K562 (cell line): ENCODE results near the gene GPR142. TPM values are rescaled to one million over a fixed set of nuclear protein-coding genes. Genes with fewer than 3 reads are reported as not detected.
A peak's percentile ranks its signal among the peaks of the same experiment; 100 is the strongest.

ENCODE experiments used
- ATAC-seq: fragments of 200-7000 bp; cut with Tn5 transposase; 3 replicates; pipeline ENCODE4 v1.9.1; 2020; ENCODE audit warnings: moderate library complexity
- BruUV-seq: library from RNA; stranded (reverse); fragments of 400-500 nt; replicated peaks from 2 replicates; lab custom pipeline; 2021; lab: Mats Ljungman, UMichigan
- CTCF ChIA-PET: fragments of 300-600 bp; formaldehyde crosslinking; extraction: SDS; loops from one replicate; lab custom pipeline; 2021; ENCODE audit warnings: low intra/inter-chr PET ratio; lab: Yijun Ruan, JAX
- POLR2A ChIA-PET: fragments of 300-600, 350-650 bp; sonication (Branson Sonifier 250); formaldehyde crosslinking; extraction: SDS; loops from one replicate; lab custom pipeline; 2021; ENCODE audit warnings: antibody characterized with exemption, inconsistent platforms; lab: Yijun Ruan, JAX
- DNase-seq, 4 experiments: peaks; one replicate each; pipeline versions ENCODE4 v3.0.0 to v3.0.0-alpha.2; 2011 to 2018; ENCODE audit warnings: low spot score in 3 of 4, mixed read lengths in 3 of 4; ENCODE audit errors: extremely low read depth in 1 of 4
- FAIRE-seq: peaks from 2 replicates; lab custom pipeline; 2011; peaks lifted over from hg19 to GRCh38; lab: Jason Lieb, UNC
- H2AFZ ChIP-seq: 2 replicates; pipeline ENCODE4 v1.6.0; 2011; ENCODE audit warnings: low read depth, low read length, control low read depth, inconsistent platforms
- H3K27ac ChIP-seq: fragments of 200-600 bp; 3 replicates; pipeline ENCODE4 v1.8.0; 2011; ENCODE audit warnings: low read depth, mild to moderate bottlenecking, control low read depth, inconsistent platforms, low read length, moderate library complexity, mixed read lengths; ENCODE audit errors: extremely low read depth
- H3K27me3 ChIP-seq, 2 experiments: fragments of 300-600 bp in 1 of 2; 2 replicates in 1 of 2; 3 replicates in 1 of 2; pipeline versions ENCODE4 v1.6.0 to v1.8.0; 2011; ENCODE audit warnings: inconsistent platforms in 2 of 2, low read length in 2 of 2, mild to moderate bottlenecking in 1 of 2, mixed read lengths in 1 of 2, moderate library complexity in 1 of 2; ENCODE audit not compliant: control insufficient read depth in 2 of 2, insufficient read depth in 2 of 2
- H3K36me3 ChIP-seq: fragments of 300-600 bp; 3 replicates; pipeline ENCODE4 v1.8.0; 2011; ENCODE audit warnings: mild to moderate bottlenecking, low read length, inconsistent platforms; ENCODE audit not compliant: control insufficient read depth, insufficient read depth
- H3K4me1 ChIP-seq, 2 experiments: fragments of 200-600 bp in 1 of 2; replicated peaks in 1 of 2; 2 replicates in 1 of 2; 3 replicates in 1 of 2; pipeline versions ENCODE4 v1.5.1 to v1.8.0; 2011; ENCODE audit warnings: inconsistent platforms in 2 of 2, low read length in 2 of 2, mild to moderate bottlenecking in 1 of 2, mixed read lengths in 1 of 2, moderate library complexity in 1 of 2; ENCODE audit not compliant: control insufficient read depth in 2 of 2, insufficient read depth in 2 of 2
- H3K4me2 ChIP-seq: 2 replicates; pipeline ENCODE4 v1.6.1; 2011; ENCODE audit warnings: low read length, control low read depth, inconsistent platforms, mixed read lengths; ENCODE audit not compliant: insufficient read depth
- H3K4me3 ChIP-seq: fragments of 200-600 bp; sonication (generic), shearing (Covaris generic); 2 replicates; pipeline ENCODE4 v1.5.1; 2016; ENCODE audit warnings: control low read depth, inconsistent platforms
- H3K79me2 ChIP-seq: fragments of 200-600 bp; 3 replicates; pipeline ENCODE4 v1.8.0; 2011; ENCODE audit warnings: low read length, inconsistent platforms; ENCODE audit not compliant: control insufficient read depth, insufficient read depth
- H3K9ac ChIP-seq, 2 experiments: 2 replicates each; pipeline versions ENCODE4 v1.6.0 to v1.6.1; 2011; ENCODE audit warnings: low read depth in 2 of 2, low read length in 2 of 2, control low read depth in 1 of 2, inconsistent platforms in 1 of 2, mild to moderate bottlenecking in 1 of 2, mixed read lengths in 1 of 2; ENCODE audit not compliant: insufficient read depth in 1 of 2
- H3K9me1 ChIP-seq: one replicate; pipeline ENCODE4 v1.6.0; 2011; ENCODE audit warnings: inconsistent platforms, mild to moderate bottlenecking, low read length, moderate library complexity; ENCODE audit not compliant: control insufficient read depth, insufficient read depth
- H3K9me3 ChIP-seq: replicated peaks from 2 replicates; pipeline ENCODE4 v1.5.1; 2011; ENCODE audit warnings: low read depth, low read length, inconsistent platforms; ENCODE audit not compliant: control insufficient read depth, insufficient read depth
- H4K20me1 ChIP-seq: replicated peaks from 2 replicates; pipeline ENCODE4 v1.6.1; 2011; ENCODE audit warnings: low read length, inconsistent platforms, mixed read lengths; ENCODE audit not compliant: control insufficient read depth, insufficient read depth
- ARID1B ChIP-seq: fragments of 450-650 bp; IDR thresholded peaks from 2 replicates; pipeline ENCODE4 v1.6.1; 2016; ENCODE audit warnings: antibody characterized with exemption, mild to moderate bottlenecking, inconsistent platforms
- BHLHE40 ChIP-seq: IDR thresholded peaks from 2 replicates; pipeline ENCODE4 v1.6.1; 2011; ENCODE audit warnings: low read length, improper control_type of control experiment
- CEBPG ChIP-seq, 3 experiments: fragments of 200-800 bp in 1 of 3; sonication (Bioruptor generic) in 1 of 3; sonication (generic) in 1 of 3; formaldehyde crosslinking in 1 of 3; IDR thresholded peaks in 2 of 3; conservative IDR thresholded peaks in 1 of 3; 2 replicates each; pipeline versions ENCODE4 v1.6.1 to v1.8.0; 2016 to 2022; ENCODE audit warnings: missing compliant biosample characterization in 2 of 3, missing genetic modification characterization in 2 of 3, mild to moderate bottlenecking in 1 of 3, missing genetic modification reagents in 1 of 3
- EP400 ChIP-seq: fragments of 450-650 bp; IDR thresholded peaks from 2 replicates; pipeline ENCODE4 v1.6.1; 2017; ENCODE audit warnings: antibody characterized with exemption, mild to moderate bottlenecking, moderate library complexity
- ETV6 ChIP-seq, 3 experiments: fragments of 150-350 bp in 1 of 3; sonication (generic) in 1 of 3; formaldehyde crosslinking in 1 of 3; IDR thresholded peaks; 2 replicates each; pipeline versions ENCODE4 v1.6.1 to v1.8.0; 2014 to 2022; ENCODE audit warnings: borderline replicate concordance in 2 of 3, low read depth in 2 of 3, antibody characterized with exemption in 1 of 3, low read length in 1 of 3, mild to moderate bottlenecking in 1 of 3, missing genetic modification reagents in 1 of 3
- HEY1 ChIP-seq: fragments of 250-450 bp; sonication (Bioruptor Pico); IDR thresholded peaks from 2 replicates; pipeline ENCODE4 v1.5.0; 2020; ENCODE audit warnings: mild to moderate bottlenecking, moderate library complexity, borderline replicate concordance
- ID3 ChIP-seq, 2 experiments: fragments of 250-450 bp in 1 of 2; fragments of 450-650 bp in 1 of 2; sonication (Bioruptor Pico) in 1 of 2; IDR thresholded peaks; 2 replicates each; pipeline versions ENCODE4 v1.6.1 to v1.8.0; 2016 to 2021; ENCODE audit warnings: mild to moderate bottlenecking in 2 of 2, moderate library complexity in 2 of 2, missing compliant biosample characterization in 1 of 2, missing genetic modification characterization in 1 of 2
- OTX1 ChIP-seq: fragments of 450-650 bp; formaldehyde crosslinking; IDR thresholded peaks from 2 replicates; pipeline ENCODE4 v1.4.0; 2022; ENCODE audit warnings: mild to moderate bottlenecking
- POLR3G ChIP-seq: IDR thresholded peaks from 2 replicates; pipeline ENCODE4 v1.6.1; 2011; ENCODE audit not compliant: insufficient read length, insufficient replicate concordance; ENCODE audit errors: extremely low read depth
- SAFB ChIP-seq: fragments of 200-400 bp; formaldehyde crosslinking; IDR thresholded peaks from 2 replicates; pipeline ENCODE4 v1.6.1; 2017; ENCODE audit warnings: low read depth, low read length, borderline replicate concordance
- SMARCC2 ChIP-seq: fragments of 450-650 bp; IDR thresholded peaks from 2 replicates; pipeline ENCODE4 v1.6.1; 2017; ENCODE audit warnings: antibody characterized with exemption, moderate library complexity, mild to moderate bottlenecking, low read depth
- SRSF1 ChIP-seq: fragments of 200-400 bp; formaldehyde crosslinking; IDR thresholded peaks from 2 replicates; pipeline ENCODE4 v1.6.1; 2017; ENCODE audit warnings: mild to moderate bottlenecking, low read depth, low read length, moderate library complexity
- TAF15 ChIP-seq: fragments of 200-400 bp; formaldehyde crosslinking; IDR thresholded peaks from 2 replicates; pipeline ENCODE4 v1.6.1; 2017; ENCODE audit warnings: mild to moderate bottlenecking, low read depth, low read length, moderate library complexity
- YY1 ChIP-seq, 3 experiments: IDR thresholded peaks; 2 replicates each; pipeline ENCODE4 v1.6.1; 2011; ENCODE audit warnings: low read length in 2 of 3, mild to moderate bottlenecking in 2 of 3, moderate library complexity in 2 of 3, borderline replicate concordance in 1 of 3, control low read depth in 1 of 3, low read depth in 1 of 3; ENCODE audit not compliant: insufficient read depth in 3 of 3, insufficient replicate concordance in 2 of 3, control insufficient read depth in 1 of 3, insufficient read length in 1 of 3; ENCODE audit errors: extremely low read depth in 1 of 3
- ZNF717 ChIP-seq: fragments of 250-450 bp; sonication (Bioruptor Pico); IDR thresholded peaks from 2 replicates; pipeline ENCODE4 v1.5.0; 2021
- ZSCAN32 ChIP-seq: fragments of 450-650 bp; formaldehyde crosslinking; IDR thresholded peaks from 2 replicates; pipeline ENCODE4 v1.4.0; 2020; ENCODE audit warnings: mild to moderate bottlenecking, moderate library complexity
- WGBS: fragments of 100-300 bp; shearing (Covaris generic); methylation state at CpG from one replicate; pipeline ENCODE4 v1.1.6; 2016; ENCODE audit warnings: low coverage, mixed read lengths; ENCODE audit not compliant: insufficient coverage; ENCODE audit errors: missing lambda C conversion rate; 5-methylcytosine and 5-hydroxymethylcytosine counted together
- in situ Hi-C: fragments of 300-500 bp; cut with MboI; formaldehyde crosslinking; loops from 4 replicates; pipeline ENCODE4 v1.15.0; 2018; ENCODE audit warnings: inconsistent platforms, mixed read lengths
- intact Hi-C: fragments of 100-400 bp; cut with micrococcal nuclease; formaldehyde crosslinking; loops from 2 replicates; pipeline ENCODE4 v1.14.2; 2022
- polyA plus RNA-seq, 8 experiments: library from polyadenylated mRNA; depleted of rRNA in 4 of 8; stranded (reverse) in 5 of 8; unstranded in 3 of 8; fragments of >200 nt; fragmentation: Nextera tagmentation in 2 of 8; fragmentation: Illumina TruSeq in 1 of 8; extraction: Ambion mirVana in 2 of 8; extraction: Trizol in 1 of 8; gene quantifications; 2 replicates each; pipeline versions ENCODE4 v1.2.1 to v1.2.3, GENCODE V29; 2011 to 2014; ENCODE audit warnings: inconsistent platforms in 1 of 8, missing spikeins in 1 of 8
- total RNA-seq, 7 experiments: library from RNA; depleted of rRNA in 6 of 7; stranded (reverse); fragments of >200 nt in 6 of 7; fragmentation: Illumina TruSeq in 2 of 7; extraction: Trizol in 2 of 7; gene quantifications; 2 replicates each; pipeline versions ENCODE4 v1.2.1 to v1.2.3, GENCODE V29; 2011 to 2021; ENCODE audit warnings: low replicate concordance in 1 of 7
- TF ChIP-seq, protein P1 (sequence below): fragments of 150-350 bp; conservative IDR thresholded peaks from 2 replicates; pipeline ENCODE4 v1.6.1; 2014; ENCODE audit warnings: low read length

GPR142 gene
- total and polyA plus RNA-seq, 9 of the 15 experiments (the other 6 are each of a cell fraction or from before 2014, with no cell fraction given): not detected

DNA sequence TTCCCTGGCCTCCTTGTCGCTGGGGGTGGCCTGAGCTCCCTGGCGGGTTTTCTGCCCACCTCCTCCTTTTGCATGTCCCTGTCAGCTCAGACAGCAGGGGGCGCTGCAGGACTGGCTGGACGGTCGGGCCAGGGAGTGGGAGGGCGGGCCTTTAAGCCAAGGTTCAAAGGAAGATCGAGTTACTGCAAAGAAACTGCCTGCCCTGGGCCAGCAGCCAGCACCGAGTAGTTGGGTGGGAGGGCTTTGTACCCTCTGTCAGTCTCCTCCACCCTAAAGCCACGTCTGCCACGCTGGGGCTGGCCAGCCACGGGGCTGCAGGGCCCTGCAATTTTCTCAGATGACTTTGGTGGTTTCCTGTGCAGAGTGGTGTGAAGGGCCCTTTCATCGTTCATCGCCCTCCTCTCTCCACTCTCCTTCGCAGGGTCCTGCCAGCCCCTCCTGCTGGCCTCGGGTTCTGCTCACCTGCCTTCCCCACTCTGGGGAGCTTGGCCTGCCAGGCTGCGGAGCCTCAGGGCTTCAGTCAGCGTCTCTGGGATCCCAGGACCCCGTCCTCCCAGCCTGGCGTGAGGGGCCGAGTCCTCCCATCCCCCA, 12.3 kb downstream of the GPR142 start:
- BruUV-seq: no TSS peak
- ATAC-seq (peak; percentile 99), DNase-seq (peak; percentile 89 to 92 (median 90)), FAIRE-seq (peak; percentile 80)
- intact Hi-C loops (loop anchor here (1.0 to 2.0 kb wide), 3 partner anchors 78 to 223 kb away; no protein-coding TSS in a partner anchor), in situ Hi-C loops (loop anchor here (5.0 to 10.0 kb wide), 2 partner anchors 113 to 215 kb away; partner anchors contain the start of gene CD300LD)
- POLR2A ChIA-PET: interaction anchor here (0.5 to 0.9 kb wide), 6 partner anchors 15 to 1760 kb away, joined by 3 to 4 read pairs (median 4); no protein-coding TSS in a partner anchor
- Histone ChIP-seq H3K4me3 (no peak overlapping the region), H3K27me3 (peaks cover 19 to 53% of the 10 kb centered on the region in 2 experiments), H3K27ac (no peak overlapping the region), H3K4me1 (peaks cover 0 to 10% of the 10 kb centered on the region in 2 experiments; a peak in 4 of 5 replicates), H3K9me1 (no peaks in the 10 kb centered on the region), H3K9ac (peak overlapping the region in 1 of 2 experiments; percentile 13; a peak in 1 of 4 replicates), H3K36me3 (no peaks in the 10 kb centered on the region), H3K4me2 (no peak overlapping the region; the same call in 1 of the 2 replicates), H4K20me1 (no peaks in the 10 kb centered on the region), H3K9me3 (no peaks in the 10 kb centered on the region), H2AFZ (no peak overlapping the region), H3K79me2 (no peaks in the 10 kb centered on the region)
- CTCF ChIA-PET: interaction anchor here (0.6 to 4.6 kb wide), 8 partner anchors 13 to 357 kb away, joined by 3 to 61 read pairs (median 4); no protein-coding TSS in a partner anchor
- WGBS: 15% methylated on average over 20 of the region's 20 CpGs
- TF ChIP-seq ID3 (CRISPR knock-in tag; IDR thresholded peaks at IDR 0.05) (no peak), ID3 (tag; IDR thresholded peaks at IDR 0.05) (no peak), EP400 (no peak), SMARCC2 (no peak), HEY1 (no peak), ZNF717 (no peak), SAFB (no peak), ARID1B (no peak), SRSF1 (no peak), OTX1 (no peak), POLR3G (no peak), BHLHE40 (no peak), ETV6 (IDR thresholded peaks at IDR 0.05; ENCODE audit: borderline replicate concordance in 1 of 2, low read depth in 2 of 2, low read length in 1 of 2) (no peak), ETV6 (CRISPR knock-in tag; IDR thresholded peaks at IDR 0.05; ENCODE audit: borderline replicate concordance) (no peak), TAF15 (no peak), YY1 (IDR thresholded peaks at IDR 0.05; ENCODE audit: borderline replicate concordance in 1 of 3, control insufficient read depth in 1 of 3, extremely low read depth in 1 of 3, insufficient read depth in 3 of 3, insufficient read length in 1 of 3, insufficient replicate concordance in 2 of 3, low read depth in 1 of 3, low read length in 2 of 3) (no peak), ZSCAN32 (CRISPR knock-in tag) (no peak), CEBPG (CRISPR knock-in tag; IDR thresholded peaks at IDR 0.05) (no peak), CEBPG (tag; conservative IDR thresholded peaks at IDR 0.05 in 1 of 2, IDR thresholded peaks at IDR 0.05 in 1 of 2) (no peak)
- TF ChIP-seq, protein P1, sequence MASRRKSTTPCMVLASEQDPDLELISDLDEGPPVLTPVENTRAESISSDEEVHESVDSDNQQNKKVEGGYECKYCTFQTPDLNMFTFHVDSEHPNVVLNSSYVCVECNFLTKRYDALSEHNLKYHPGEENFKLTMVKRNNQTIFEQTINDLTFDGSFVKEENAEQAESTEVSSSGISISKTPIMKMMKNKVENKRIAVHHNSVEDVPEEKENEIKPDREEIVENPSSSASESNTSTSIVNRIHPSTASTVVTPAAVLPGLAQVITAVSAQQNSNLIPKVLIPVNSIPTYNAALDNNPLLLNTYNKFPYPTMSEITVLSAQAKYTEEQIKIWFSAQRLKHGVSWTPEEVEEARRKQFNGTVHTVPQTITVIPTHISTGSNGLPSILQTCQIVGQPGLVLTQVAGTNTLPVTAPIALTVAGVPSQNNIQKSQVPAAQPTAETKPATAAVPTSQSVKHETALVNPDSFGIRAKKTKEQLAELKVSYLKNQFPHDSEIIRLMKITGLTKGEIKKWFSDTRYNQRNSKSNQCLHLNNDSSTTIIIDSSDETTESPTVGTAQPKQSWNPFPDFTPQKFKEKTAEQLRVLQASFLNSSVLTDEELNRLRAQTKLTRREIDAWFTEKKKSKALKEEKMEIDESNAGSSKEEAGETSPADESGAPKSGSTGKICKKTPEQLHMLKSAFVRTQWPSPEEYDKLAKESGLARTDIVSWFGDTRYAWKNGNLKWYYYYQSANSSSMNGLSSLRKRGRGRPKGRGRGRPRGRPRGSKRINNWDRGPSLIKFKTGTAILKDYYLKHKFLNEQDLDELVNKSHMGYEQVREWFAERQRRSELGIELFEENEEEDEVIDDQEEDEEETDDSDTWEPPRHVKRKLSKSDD: no peak
